A549 (cell line): ENCODE measurements around the gene FBXW5.

Experiments
- MAFK ChIP-seq: fragments of 450-650 bp; IDR thresholded peaks from 2 replicates; pipeline ENCODE4 v1.6.1; 2014; ENCODE audit not compliant: partially characterized antibody
- NR3C1 ChIP-seq: fragments of >200 bp; sonication (Bioruptor Twin); formaldehyde crosslinking; IDR thresholded peaks from 3 replicates; pipeline ENCODE4 v1.6.1; 2017
- POLR2A ChIP-seq: IDR thresholded peaks from 2 replicates; pipeline ENCODE4 v1.6.1; 2012; ENCODE audit warnings: mild to moderate bottlenecking, low read length
- RAD21 ChIP-seq, 2 experiments: fragments of >200 bp in 1 of 2; sonication (Bioruptor Twin) in 1 of 2; formaldehyde crosslinking in 1 of 2; IDR thresholded peaks in 1 of 2; conservative IDR thresholded peaks in 1 of 2; 2 replicates in 1 of 2; 3 replicates in 1 of 2; pipeline ENCODE4 v1.6.1; 2012 to 2018; ENCODE audit warnings: inconsistent platforms in 1 of 2
- TF ChIP-seq, protein P1 (sequence below): fragments of >200 bp; sonication (Bioruptor Twin); formaldehyde crosslinking; IDR thresholded peaks from 3 replicates; pipeline ENCODE4 v1.5.1; 2016
- TF ChIP-seq, protein P2 (sequence below): fragments of 450-650 bp; IDR thresholded peaks from 2 replicates; pipeline ENCODE4 v1.6.1; 2014; ENCODE audit warnings: antibody characterized with exemption

DNA sequence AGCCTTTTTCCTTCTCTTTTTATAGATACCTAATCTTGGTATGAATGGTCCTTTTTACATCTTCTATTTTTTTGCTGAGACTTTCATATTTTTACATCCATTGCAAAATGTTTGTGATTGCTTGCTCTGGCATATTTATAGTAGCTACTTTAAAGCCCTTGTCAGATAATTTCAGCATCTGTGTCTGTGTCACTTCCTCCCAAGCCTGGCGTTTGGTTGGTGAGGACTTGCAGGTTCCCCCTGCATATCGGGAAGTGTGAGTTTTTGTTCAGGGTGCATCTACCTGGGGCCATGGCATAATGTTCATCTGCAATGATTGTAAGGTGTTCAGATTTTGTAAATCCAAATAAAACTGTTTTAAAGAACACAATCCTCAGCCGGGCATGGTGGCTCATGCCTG is 8.9 kb downstream of the FBXW5 start:
- TF ChIP-seq, protein P1, sequence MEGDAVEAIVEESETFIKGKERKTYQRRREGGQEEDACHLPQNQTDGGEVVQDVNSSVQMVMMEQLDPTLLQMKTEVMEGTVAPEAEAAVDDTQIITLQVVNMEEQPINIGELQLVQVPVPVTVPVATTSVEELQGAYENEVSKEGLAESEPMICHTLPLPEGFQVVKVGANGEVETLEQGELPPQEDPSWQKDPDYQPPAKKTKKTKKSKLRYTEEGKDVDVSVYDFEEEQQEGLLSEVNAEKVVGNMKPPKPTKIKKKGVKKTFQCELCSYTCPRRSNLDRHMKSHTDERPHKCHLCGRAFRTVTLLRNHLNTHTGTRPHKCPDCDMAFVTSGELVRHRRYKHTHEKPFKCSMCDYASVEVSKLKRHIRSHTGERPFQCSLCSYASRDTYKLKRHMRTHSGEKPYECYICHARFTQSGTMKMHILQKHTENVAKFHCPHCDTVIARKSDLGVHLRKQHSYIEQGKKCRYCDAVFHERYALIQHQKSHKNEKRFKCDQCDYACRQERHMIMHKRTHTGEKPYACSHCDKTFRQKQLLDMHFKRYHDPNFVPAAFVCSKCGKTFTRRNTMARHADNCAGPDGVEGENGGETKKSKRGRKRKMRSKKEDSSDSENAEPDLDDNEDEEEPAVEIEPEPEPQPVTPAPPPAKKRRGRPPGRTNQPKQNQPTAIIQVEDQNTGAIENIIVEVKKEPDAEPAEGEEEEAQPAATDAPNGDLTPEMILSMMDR: no peak
- TF ChIP-seq NR3C1: no peak
- TF ChIP-seq RAD21 (conservative IDR thresholded peaks at IDR 0.05 in 1 of 2, IDR thresholded peaks at IDR 0.05 in 1 of 2): no peak
- TF ChIP-seq MAFK: peak; percentile 30
- no peak for TF ChIP-seq POLR2A
- TF ChIP-seq, protein P2, sequence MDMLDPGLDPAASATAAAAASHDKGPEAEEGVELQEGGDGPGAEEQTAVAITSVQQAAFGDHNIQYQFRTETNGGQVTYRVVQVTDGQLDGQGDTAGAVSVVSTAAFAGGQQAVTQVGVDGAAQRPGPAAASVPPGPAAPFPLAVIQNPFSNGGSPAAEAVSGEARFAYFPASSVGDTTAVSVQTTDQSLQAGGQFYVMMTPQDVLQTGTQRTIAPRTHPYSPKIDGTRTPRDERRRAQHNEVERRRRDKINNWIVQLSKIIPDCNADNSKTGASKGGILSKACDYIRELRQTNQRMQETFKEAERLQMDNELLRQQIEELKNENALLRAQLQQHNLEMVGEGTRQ: no peak
